ENCODE data around the gene CEL. TPM values are rescaled to one million over a fixed set of nuclear protein-coding genes. Genes with fewer than 3 reads are reported as not detected.
A peak's percentile ranks its signal among the peaks of the same experiment; 100 is the strongest.

The CEL gene
- total RNA-seq, 1 donor from 2014 or later, result 0.75 TPM

DNA sequence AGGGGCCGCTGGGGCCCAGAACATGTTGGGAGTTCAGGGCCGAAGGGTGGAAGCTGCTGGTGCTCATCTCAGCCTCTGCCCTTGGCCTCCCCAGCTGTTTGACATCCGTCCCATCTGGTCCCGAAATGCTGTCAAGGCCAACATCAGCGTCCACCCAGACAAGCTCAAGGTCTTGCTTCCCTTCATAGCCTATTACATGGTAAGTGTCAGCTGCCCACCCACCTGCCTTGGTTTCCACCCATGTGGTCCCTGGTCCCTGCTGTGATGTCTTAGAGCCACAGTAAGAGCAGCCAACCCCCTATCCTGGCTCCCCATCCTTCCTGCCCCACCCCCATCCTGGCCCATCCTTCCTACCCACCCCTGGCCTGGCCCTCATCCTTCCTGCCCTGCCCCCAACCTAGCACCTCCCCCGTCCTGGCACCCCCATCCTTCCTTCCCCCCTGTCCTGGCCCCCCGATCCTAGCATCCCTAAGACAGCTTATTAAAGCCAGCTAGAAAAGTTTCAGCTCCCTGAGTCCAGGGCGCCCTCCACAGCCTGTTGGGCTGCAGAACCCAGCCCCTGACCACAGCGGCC is 9.7 kb upstream of the CEL start:
- H3K27me3 ChIP-seq, result no peaks in the 10 kb centered on the region
- intact Hi-C loops (cut with DNase I), result no loop called here
- H3K27ac ChIP-seq, result no peak overlapping the region
- H3K9me3 ChIP-seq, result no peaks in the 10 kb centered on the region
- H3K4me3 ChIP-seq, result no peak overlapping the region
- no peaks in the 10 kb centered on the region for H3K4me1 ChIP-seq
- DNase-seq (no peak), ATAC-seq (no peak)
- TF ChIP-seq, protein P1, sequence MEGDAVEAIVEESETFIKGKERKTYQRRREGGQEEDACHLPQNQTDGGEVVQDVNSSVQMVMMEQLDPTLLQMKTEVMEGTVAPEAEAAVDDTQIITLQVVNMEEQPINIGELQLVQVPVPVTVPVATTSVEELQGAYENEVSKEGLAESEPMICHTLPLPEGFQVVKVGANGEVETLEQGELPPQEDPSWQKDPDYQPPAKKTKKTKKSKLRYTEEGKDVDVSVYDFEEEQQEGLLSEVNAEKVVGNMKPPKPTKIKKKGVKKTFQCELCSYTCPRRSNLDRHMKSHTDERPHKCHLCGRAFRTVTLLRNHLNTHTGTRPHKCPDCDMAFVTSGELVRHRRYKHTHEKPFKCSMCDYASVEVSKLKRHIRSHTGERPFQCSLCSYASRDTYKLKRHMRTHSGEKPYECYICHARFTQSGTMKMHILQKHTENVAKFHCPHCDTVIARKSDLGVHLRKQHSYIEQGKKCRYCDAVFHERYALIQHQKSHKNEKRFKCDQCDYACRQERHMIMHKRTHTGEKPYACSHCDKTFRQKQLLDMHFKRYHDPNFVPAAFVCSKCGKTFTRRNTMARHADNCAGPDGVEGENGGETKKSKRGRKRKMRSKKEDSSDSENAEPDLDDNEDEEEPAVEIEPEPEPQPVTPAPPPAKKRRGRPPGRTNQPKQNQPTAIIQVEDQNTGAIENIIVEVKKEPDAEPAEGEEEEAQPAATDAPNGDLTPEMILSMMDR (IDR thresholded peaks at IDR 0.05), result no peak
- peaks cover 86% of the 10 kb centered on the region for H3K36me3 ChIP-seq

DNA sequence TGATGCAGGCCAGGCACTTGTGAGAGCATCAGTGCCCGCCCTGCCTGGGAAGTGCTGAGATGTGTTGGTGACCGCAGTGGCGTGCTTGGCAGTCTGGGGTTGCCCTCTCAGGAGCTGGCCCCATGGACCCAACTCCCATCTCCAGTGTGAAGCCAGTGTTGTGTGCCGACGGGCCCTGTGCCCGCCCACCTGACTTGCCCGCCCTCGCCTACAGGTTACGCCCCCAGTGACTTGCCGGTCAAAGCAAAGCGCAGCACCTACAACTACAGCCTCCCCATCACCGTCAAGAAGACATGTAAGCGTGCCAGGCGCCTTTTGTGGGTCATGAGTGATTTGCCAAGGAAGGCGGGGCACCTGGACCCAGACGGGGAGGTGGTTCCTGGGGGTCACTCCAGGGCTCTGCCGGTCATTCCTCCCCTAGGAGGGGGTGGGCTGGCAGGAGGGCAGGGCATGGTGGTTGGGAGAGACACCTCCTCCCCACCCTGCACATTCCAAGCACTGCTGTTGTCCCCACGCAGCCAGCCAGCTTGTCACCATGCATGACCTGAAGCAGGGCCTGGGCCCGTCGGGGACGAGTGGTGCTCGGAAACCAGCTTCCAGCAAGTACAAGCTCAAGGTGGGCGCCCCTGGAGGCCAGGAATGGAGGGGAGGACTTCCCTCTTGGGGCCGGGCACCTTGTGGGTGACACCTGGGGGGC is 7.4 kb upstream of the CEL start:
- no peak overlapping the region for H3K4me3 ChIP-seq
- intact Hi-C loops (cut with DNase I), result no loop called here
- DNase-seq (no peak), ATAC-seq (no peak)
- H3K9me3 ChIP-seq, result no peaks in the 10 kb centered on the region
- H3K27ac ChIP-seq, result no peak overlapping the region
- H3K4me1 ChIP-seq, result no peaks in the 10 kb centered on the region
- H3K36me3 ChIP-seq, result peaks cover 74% of the 10 kb centered on the region
- H3K27me3 ChIP-seq, result no peaks in the 10 kb centered on the region
- TF ChIP-seq, protein P1 (IDR thresholded peaks at IDR 0.05), result no peak

DNA sequence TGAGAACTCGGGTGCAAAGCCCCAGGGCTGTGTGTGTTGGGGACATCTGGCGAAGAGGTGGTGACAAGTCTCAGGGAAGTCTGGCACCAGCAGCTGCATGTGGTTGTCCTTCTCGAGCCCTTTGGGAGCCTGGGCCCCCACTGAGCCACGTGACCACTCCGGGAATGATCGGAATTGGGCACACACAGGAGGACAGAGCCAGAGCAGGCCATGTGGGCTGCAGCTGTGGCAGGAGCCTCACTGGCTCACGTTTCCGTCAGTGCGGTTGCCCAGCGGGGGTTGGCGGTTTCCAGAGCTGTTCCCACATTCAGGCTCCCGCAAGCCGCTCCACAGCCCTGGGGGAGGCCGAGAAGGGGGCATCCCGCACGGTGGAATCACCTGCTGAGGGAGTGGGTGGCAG is 6.8 kb upstream of the CEL start:
- H3K27me3 ChIP-seq, result no peaks in the 10 kb centered on the region
- TF ChIP-seq, protein P1 (IDR thresholded peaks at IDR 0.05), result no peak
- DNase-seq (no peak), ATAC-seq (peak; percentile 22)
- H3K9me3 ChIP-seq, result no peaks in the 10 kb centered on the region
- H3K4me1 ChIP-seq, result no peaks in the 10 kb centered on the region
- no peak overlapping the region for H3K27ac ChIP-seq
- peaks cover 68% of the 10 kb centered on the region for H3K36me3 ChIP-seq
- H3K4me3 ChIP-seq, result no peak overlapping the region
- intact Hi-C loops (cut with DNase I), result no loop called here

DNA sequence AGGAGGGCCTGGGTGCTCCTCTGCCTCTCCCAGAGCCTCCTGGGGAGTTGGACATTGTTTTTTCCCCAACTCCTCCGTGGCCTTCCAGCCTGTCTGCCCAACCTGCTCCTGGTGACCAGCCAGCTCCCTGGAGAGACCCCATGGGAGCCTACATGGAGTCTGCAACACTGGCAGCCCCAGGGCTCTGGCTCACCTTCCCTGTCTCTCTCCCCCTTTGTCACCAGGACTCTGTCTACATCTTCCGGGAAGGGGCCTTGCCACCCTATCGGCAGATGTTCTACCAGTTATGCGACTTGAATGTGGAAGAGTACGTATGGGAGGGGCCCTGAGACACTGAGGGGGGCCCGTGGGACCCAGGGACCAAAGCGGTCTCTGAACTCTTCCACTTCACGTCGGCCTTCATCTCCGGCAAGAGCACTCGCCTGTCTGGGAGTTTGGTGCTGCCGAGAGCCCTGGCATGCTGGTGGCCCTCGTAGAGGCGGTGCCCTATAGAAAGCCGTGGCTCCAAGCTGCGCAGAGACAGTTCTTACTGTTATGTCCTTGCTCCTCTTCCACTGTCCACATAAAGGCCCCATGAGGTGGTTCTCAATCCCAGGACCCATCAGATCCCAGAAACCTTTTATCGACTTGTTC is 5.9 kb upstream of the CEL start:
- H3K9me3 ChIP-seq, result no peaks in the 10 kb centered on the region
- peaks cover 61% of the 10 kb centered on the region for H3K36me3 ChIP-seq
- no peak overlapping the region for H3K4me3 ChIP-seq
- DNase-seq, result no peak
- no peaks in the 10 kb centered on the region for H3K27me3 ChIP-seq
- ATAC-seq, result no peak
- TF ChIP-seq, protein P1 (IDR thresholded peaks at IDR 0.05), result no peak
- H3K4me1 ChIP-seq, result no peaks in the 10 kb centered on the region
- intact Hi-C loops (cut with DNase I), result no loop called here
- no peak overlapping the region for H3K27ac ChIP-seq

DNA sequence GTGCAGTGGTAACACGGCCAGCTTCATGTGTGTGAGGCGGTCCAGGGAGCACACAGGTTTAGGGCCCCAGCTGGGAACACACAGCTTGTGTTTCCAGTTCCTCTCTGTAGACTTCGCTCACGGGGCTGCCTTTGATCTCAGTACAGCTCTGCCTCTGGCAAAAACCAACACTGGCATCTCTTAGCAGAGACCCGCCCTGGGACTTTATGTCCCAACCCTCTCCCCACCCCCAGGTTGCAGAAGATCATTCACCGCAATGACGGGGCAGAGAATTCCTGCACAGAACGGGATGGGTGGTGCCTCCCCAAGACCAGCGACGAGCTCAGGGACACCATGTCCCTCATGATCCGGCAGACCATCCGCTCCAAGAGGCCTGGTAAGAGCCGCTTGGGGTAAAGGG is 5.2 kb upstream of the CEL start:
- DNase-seq, result no peak

More for the DNA sequence above, 5.2 kb upstream of the CEL start:
- Histone ChIP-seq H3K27me3 (no peaks in the 10 kb centered on the region), H3K9me3 (no peaks in the 10 kb centered on the region), H3K36me3 (peaks cover 54% of the 10 kb centered on the region), H3K4me3 (no peak overlapping the region), H3K4me1 (no peaks in the 10 kb centered on the region), H3K27ac (no peak overlapping the region)
- no peak for ATAC-seq
- intact Hi-C loops (cut with DNase I), result no loop called here
- TF ChIP-seq, protein P1 (IDR thresholded peaks at IDR 0.05), result no peak

Measured in upper lobe of right lung (tissue), 1 donor.